ENCODE measurements around the gene PSMC2.
"Not testable (repeated sequence)": the region's sequence is repeated elsewhere in the genome, so short reads cannot be mapped to it uniquely, and the experiment has no call there.

Gene PSMC2

DNA sequence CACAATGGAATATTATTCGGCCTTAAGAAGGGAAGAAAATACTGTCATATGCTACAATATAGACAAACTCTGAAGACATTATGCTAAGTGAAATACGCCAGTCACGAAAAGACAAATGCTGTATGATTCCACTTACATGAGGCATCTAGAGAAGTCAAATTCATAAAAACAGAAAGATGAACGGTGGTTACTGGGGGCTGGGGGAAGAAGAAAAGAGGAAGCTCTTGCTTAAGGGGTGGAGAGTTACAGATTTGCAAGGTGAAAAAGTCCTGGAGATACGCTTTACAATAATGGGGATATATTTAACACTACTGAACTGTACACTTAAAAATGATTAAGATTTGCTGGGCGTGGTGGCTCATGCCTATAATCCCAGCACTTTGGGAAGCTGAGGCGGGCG lies 49.0 kb downstream of the PSMC2 start:
- TF ChIP-seq CTCF (IDR thresholded peaks at IDR 0.05; ENCODE audit: insufficient read depth, low read depth, low read length, missing control alignments): no peak
- no peak overlapping the region for H3K4me3 ChIP-seq (ENCODE audit: low read length)
- DNase-seq (ENCODE audit: low read depth): no peak

DNA sequence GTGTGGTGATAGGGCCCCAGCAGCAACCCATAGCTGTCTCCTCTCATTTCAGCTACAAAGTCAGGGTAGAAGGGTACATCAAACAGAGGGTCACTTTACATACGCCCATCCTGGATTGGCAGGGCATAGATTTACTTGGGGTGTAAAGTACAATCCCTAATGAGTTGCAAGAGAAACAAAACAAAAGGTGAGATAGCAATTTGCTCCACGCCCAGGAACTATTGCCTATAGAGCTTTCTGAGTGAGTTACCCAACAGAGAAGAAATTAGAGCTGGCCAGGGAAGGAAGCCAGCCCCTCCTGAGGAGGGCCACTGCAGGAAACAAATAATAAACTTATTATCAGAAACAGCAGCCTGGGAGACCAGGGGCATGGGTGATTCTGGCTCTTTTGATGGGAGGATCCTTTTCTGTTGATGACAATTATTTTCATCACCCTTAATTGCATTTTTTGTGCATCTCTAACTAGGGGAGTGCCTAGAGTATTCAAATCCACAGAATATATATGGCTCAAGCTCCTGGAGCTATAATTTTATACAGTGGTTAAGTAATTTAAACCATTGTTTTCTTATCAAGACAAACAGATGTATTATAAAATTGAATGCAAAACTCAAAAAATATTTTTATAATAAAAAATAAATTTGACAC lies 51.2 kb downstream of the PSMC2 start:
- no peak for DNase-seq (ENCODE audit: low read depth)
- TF ChIP-seq CTCF (IDR thresholded peaks at IDR 0.05; ENCODE audit: insufficient read depth, low read depth, low read length, missing control alignments): no peak
- H3K4me3 ChIP-seq (ENCODE audit: low read length): no peak overlapping the region

DNA sequence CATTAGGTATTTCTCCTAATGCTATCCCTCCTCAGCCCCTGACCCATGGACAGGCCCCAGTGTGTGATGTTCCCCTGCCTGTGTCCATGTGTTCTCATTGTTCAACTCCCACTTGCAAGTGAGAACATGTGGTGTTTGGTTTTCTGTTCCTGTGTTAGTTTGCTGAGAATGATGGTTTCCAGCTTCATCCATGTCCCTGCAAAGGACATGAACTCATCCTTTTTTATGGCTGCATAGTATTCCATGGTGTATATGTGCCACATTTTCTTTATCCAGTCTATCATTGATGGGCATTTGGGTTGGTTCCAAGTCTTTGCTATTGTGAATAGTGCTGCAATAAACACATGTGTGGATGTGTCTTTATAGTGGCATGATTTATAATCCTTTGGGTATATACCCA lies 52.2 kb downstream of the PSMC2 start:
- H3K4me3 ChIP-seq (ENCODE audit: low read length); DNase-seq (ENCODE audit: low read depth): not testable (repeated sequence)

- H3K4me3 ChIP-seq (ENCODE audit: low read length); DNase-seq (ENCODE audit: low read depth): not testable (repeated sequence)
Observed at GRCh38 chr7:103405789-103406613, 58.6 kb downstream of the PSMC2 start.

DNA sequence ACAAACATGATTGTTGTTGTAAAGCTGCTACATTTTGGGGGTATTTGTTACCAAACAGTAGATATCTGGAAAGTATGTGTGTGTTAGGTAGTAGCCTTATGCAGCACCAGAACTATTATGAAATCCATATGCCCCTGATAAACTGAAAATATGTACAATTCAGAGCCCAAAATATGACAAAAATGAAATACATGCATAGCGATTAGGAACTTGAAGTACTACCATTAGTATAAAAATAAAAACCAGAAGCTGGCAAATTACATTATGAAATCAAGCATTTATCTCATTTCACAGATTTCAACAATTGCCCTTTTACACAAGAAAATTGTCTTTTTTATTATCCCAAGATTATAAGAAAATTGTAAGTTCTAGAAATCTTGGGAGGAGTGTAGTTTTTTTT lies 64.7 kb downstream of the PSMC2 start:
- TF ChIP-seq CTCF (IDR thresholded peaks at IDR 0.05; ENCODE audit: insufficient read depth, low read depth, low read length, missing control alignments): no peak
- DNase-seq (ENCODE audit: low read depth): no peak
- H3K4me3 ChIP-seq (ENCODE audit: low read length): no peak overlapping the region

GRCh38 chr7:103413407-103413806 lies 66.0 kb downstream of the PSMC2 start:
- TF ChIP-seq CTCF (IDR thresholded peaks at IDR 0.05; ENCODE audit: insufficient read depth, low read depth, low read length, missing control alignments): no peak
- DNase-seq (ENCODE audit: low read depth): no peak
- H3K4me3 ChIP-seq (ENCODE audit: low read length): no peak overlapping the region

GRCh38 chr7:103418241-103418640 lies 70.8 kb downstream of the PSMC2 start:
- no peak for DNase-seq (ENCODE audit: low read depth)
- H3K4me3 ChIP-seq (ENCODE audit: low read length): no peak overlapping the region
- no peak for TF ChIP-seq CTCF (IDR thresholded peaks at IDR 0.05; ENCODE audit: insufficient read depth, low read depth, low read length, missing control alignments)

All from epithelial cell of esophagus (primary cell).